Right lobe of liver (tissue), 6 donors: ENCODE data around the gene SLC7A10. TPM values are rescaled to one million over a fixed set of nuclear protein-coding genes. Genes with fewer than 3 reads are reported as not detected.
A peak's percentile ranks its signal among the peaks of the same experiment; 100 is the strongest.
"Not testable (repeated sequence)": the region's sequence is repeated elsewhere in the genome, so short reads cannot be mapped to it uniquely, and the experiment has no call there.

Experiments
- ATAC-seq, 4 donors: fragments of 200-7000 bp; cut with Tn5 transposase; one replicate each; pipeline ENCODE4 v1.9.1; 2020; ENCODE audit warnings: mild to moderate bottlenecking in 4 of 4, moderate library complexity in 4 of 4
- DNase-seq, 3 donors: peaks; one replicate each; pipeline ENCODE4 v3.0.0-alpha.2; 2020
- H3K27ac ChIP-seq, 3 donors: fragments of 200-600 bp; one replicate each; pipeline ENCODE4 v1.8.0; 2022
- H3K27me3 ChIP-seq, 2 donors: fragments of 200-600 bp; one replicate each; pipeline ENCODE4 v1.8.0; 2022
- H3K36me3 ChIP-seq, 4 donors: fragments of 200-600 bp; sonication (generic) in 1 of 4; one replicate each; pipeline versions ENCODE4 v1.5.1 to v1.8.0; 2017 to 2022; ENCODE audit warnings: control low read depth in 1 of 4
- H3K4me1 ChIP-seq, 4 donors: fragments of 200-600 bp; sonication (generic) in 1 of 4; one replicate each; pipeline versions ENCODE4 v1.5.1 to v1.8.0; 2017 to 2022; ENCODE audit warnings: control low read depth in 1 of 4
- H3K4me3 ChIP-seq, 3 donors: fragments of 200-600 bp; one replicate each; pipeline ENCODE4 v1.8.0; 2022
- H3K9me3 ChIP-seq, 4 donors: fragments of 200-600 bp; sonication (generic) in 1 of 4; one replicate each; pipeline versions ENCODE4 v1.5.1 to v1.8.0; 2017 to 2022; ENCODE audit warnings: control low read depth in 1 of 4
- CTCF ChIP-seq, 4 donors: fragments of 200-600 bp in 3 of 4; fragments of 450-650 bp in 1 of 4; IDR thresholded peaks; one replicate each; pipeline versions ENCODE4 v1.5.1 to v1.8.0; 2016 to 2022; ENCODE audit warnings: antibody characterized with exemption in 4 of 4, mild to moderate bottlenecking in 2 of 4
- POLR2A ChIP-seq: fragments of 450-650 bp; IDR thresholded peaks from one replicate; pipeline ENCODE4 v1.6.1; 2017; ENCODE audit warnings: antibody characterized with exemption, mild to moderate bottlenecking
- WGBS: methylation state at CpG from one replicate; pipeline ENCODE4 v1.1.6; 2018; ENCODE audit warnings: low coverage, low lambda C conversion rate; ENCODE audit not compliant: insufficient coverage; ENCODE audit errors: missing lambda C conversion rate; 5-methylcytosine and 5-hydroxymethylcytosine counted together
- intact Hi-C, 2 donors: fragments of 100-400 bp; cut with DNase I; formaldehyde crosslinking; loops; one replicate each; pipeline versions ENCODE4 v1.11.2 to v1.14.1; 2022
- total RNA-seq, 6 experiments: library from RNA; depleted of rRNA in 2 of 6; stranded (reverse); fragments of >200 nt in 2 of 6; fragmentation: NEBNext Ultra II Directional in 3 of 6; extraction: Animal tissue kit (Norgen Biotek cat#: 25700) in 3 of 6; gene quantifications; one replicate each; pipeline versions ENCODE4 v1.1.0 to v1.2.4, GENCODE V29; 2016 to 2023
- donor health status: DM: no; HTN: yes; CAD: no.
- donor health status: DM: no; HTN: no; CAD: no.
- donor health status: DM: no; HTN: no; CAD: no.
- donor health status: DM: no; HTN: yes; CAD: no.
- donor health status: DM: no; HTN: yes; CAD: no.

Gene SLC7A10
- total RNA-seq, 6 experiments from 2014 or later: not detected

GRCh38 chr19:33192010-33192409, 33.6 kb downstream of the SLC7A10 start:
- 68% methylated on average over 7 of the region's 7 CpGs for WGBS
- TF ChIP-seq CTCF (IDR thresholded peaks at IDR 0.05): peak in 1 of 4 donors; percentile 22
- TF ChIP-seq POLR2A: no peak
- Histone ChIP-seq H3K36me3 (no peaks in the 10 kb centered on the region), H3K4me3 (no peak overlapping the region), H3K9me3 (no peaks in the 10 kb centered on the region), H3K4me1 (peaks cover 0 to 6% (median 0%) of the 10 kb centered on the region in 4 donors), H3K27ac (no peak overlapping the region), H3K27me3 (no peaks in the 10 kb centered on the region)
- ATAC-seq (no peak), DNase-seq (peak in 1 of 3 donors; percentile 8)
- intact Hi-C loops: no loop called here

- Histone ChIP-seq H3K27ac (no peak overlapping the region), H3K4me3 (no peak overlapping the region), H3K9me3 (no peaks in the 10 kb centered on the region), H3K4me1 (peaks cover 0 to 6% (median 0%) of the 10 kb centered on the region in 4 donors), H3K27me3 (no peaks in the 10 kb centered on the region), H3K36me3 (no peaks in the 10 kb centered on the region)
- peak in 1 of 3 donors; percentile 5 for DNase-seq
- no peak for ATAC-seq
- TF ChIP-seq CTCF (IDR thresholded peaks at IDR 0.05): no peak
- no peak for TF ChIP-seq POLR2A
- intact Hi-C loops: no loop called here
- WGBS: 100% methylated on average over 1 of the region's 6 CpGs
Observed at GRCh38 chr19:33191501-33191900, 34.1 kb downstream of the SLC7A10 start.

GRCh38 chr19:33191092-33191491, 34.6 kb downstream of the SLC7A10 start:
- not testable (repeated sequence) for H3K4me1 ChIP-seq, ATAC-seq
- peak in 1 of 3 donors; percentile 1 for DNase-seq

GRCh38 chr19:33189453-33189852, 36.2 kb downstream of the SLC7A10 start:
- ATAC-seq (no peak), DNase-seq (no peak)
- TF ChIP-seq POLR2A: no peak
- no peak for TF ChIP-seq CTCF (IDR thresholded peaks at IDR 0.05)
- intact Hi-C loops: no loop called here
- no CpG with 5 or more reads among the region's 1 CpG for WGBS
- no peaks in the 10 kb centered on the region for H3K36me3 ChIP-seq
- no peaks in the 10 kb centered on the region for H3K4me1 ChIP-seq
- H3K27me3 ChIP-seq: no peaks in the 10 kb centered on the region
- H3K27ac ChIP-seq: no peak overlapping the region
- H3K9me3 ChIP-seq: no peaks in the 10 kb centered on the region
- H3K4me3 ChIP-seq: no peak overlapping the region

More at GRCh38 chr19:33191092-33191491, 34.6 kb downstream of the SLC7A10 start:
- H3K4me3 ChIP-seq, H3K9me3 ChIP-seq, intact Hi-C loops, H3K27ac ChIP-seq, H3K27me3 ChIP-seq, H3K36me3 ChIP-seq: not testable (repeated sequence)
- 85% methylated on average over 4 of the region's 4 CpGs for WGBS

- ATAC-seq: no peak
- H3K9me3 ChIP-seq: no peaks in the 10 kb centered on the region
- WGBS: 53% methylated on average over 3 of the region's 8 CpGs
- H3K27me3 ChIP-seq: no peaks in the 10 kb centered on the region
- H3K4me3 ChIP-seq: no peak overlapping the region
- peak in 1 of 3 donors; percentile 45 for DNase-seq
- TF ChIP-seq POLR2A: no peak
- no peak for TF ChIP-seq CTCF (IDR thresholded peaks at IDR 0.05)
- H3K4me1 ChIP-seq: peaks cover 0 to 5% (median 0%) of the 10 kb centered on the region in 4 donors
- H3K36me3 ChIP-seq: no peaks in the 10 kb centered on the region
- no peak overlapping the region for H3K27ac ChIP-seq
- intact Hi-C loops: no loop called here
Observed at GRCh38 chr19:33187183-33187540, 38.5 kb downstream of the SLC7A10 start.
